Measurements from ENCODE around the gene TYMS. TPM values are rescaled to one million over a fixed set of nuclear protein-coding genes. Genes with fewer than 3 reads are reported as not detected.

Gene TYMS
- total RNA-seq, 1 experiment from 2014 or later = 339 TPM

GRCh38 chr18:693466-694187 is 36.2 kb downstream of the TYMS start:
- no peak for TF ChIP-seq EZH2 (IDR thresholded peaks at IDR 0.05; ENCODE audit: borderline replicate concordance, low read depth, low read length, poor library complexity, severe bottlenecking)
- TF ChIP-seq CTCF (conservative IDR thresholded peaks at IDR 0.05; ENCODE audit: low read depth, low read length) = no peak
- peaks cover 4% of the 10 kb centered on the region for H3K36me3 ChIP-seq (ENCODE audit: insufficient read depth, low read length, poor library complexity, severe bottlenecking)
- intact Hi-C loops (cut with micrococcal nuclease; ENCODE audit: unreplicated experiment) = no loop called here
- no peak overlapping the region for H3K4me3 ChIP-seq (ENCODE audit: low read depth, low read length, poor library complexity, severe bottlenecking)
- H3K27me3 ChIP-seq (replicated peaks; ENCODE audit: insufficient read depth, low read depth, low read length, poor library complexity) = no peaks in the 10 kb centered on the region
- BruUV-seq (replicated peaks) = no TSS peak
- no peaks in the 10 kb centered on the region for H3K9me3 ChIP-seq (ENCODE audit: low read depth, low read length, poor library complexity, severe bottlenecking)
- POLR2A ChIA-PET (ENCODE audit: low non-redundant PET) = no interaction called here
- no peak for DNase-seq (ENCODE audit: low spot score)
- CTCF ChIA-PET = no interaction called here
- no peak overlapping the region for H3K27ac ChIP-seq (ENCODE audit: low read depth, low read length, poor library complexity, severe bottlenecking)
- H3K4me1 ChIP-seq (ENCODE audit: insufficient read depth, low read length, poor library complexity, severe bottlenecking) = no peaks in the 10 kb centered on the region

- H3K27me3 ChIP-seq (replicated peaks; ENCODE audit: insufficient read depth, low read depth, low read length, poor library complexity) = no peaks in the 10 kb centered on the region
- no peak for DNase-seq (ENCODE audit: low spot score)
- no TSS peak for BruUV-seq (replicated peaks)
- POLR2A ChIA-PET (ENCODE audit: low non-redundant PET) = no interaction called here
- H3K4me1 ChIP-seq (ENCODE audit: insufficient read depth, low read length, poor library complexity, severe bottlenecking) = no peaks in the 10 kb centered on the region
- TF ChIP-seq EZH2 (IDR thresholded peaks at IDR 0.05; ENCODE audit: borderline replicate concordance, low read depth, low read length, poor library complexity, severe bottlenecking) (no peak), CTCF (conservative IDR thresholded peaks at IDR 0.05; ENCODE audit: low read depth, low read length) (no peak)
- CTCF ChIA-PET = no interaction called here
- no peak overlapping the region for H3K27ac ChIP-seq (ENCODE audit: low read depth, low read length, poor library complexity, severe bottlenecking)
- H3K9me3 ChIP-seq (ENCODE audit: low read depth, low read length, poor library complexity, severe bottlenecking) = no peaks in the 10 kb centered on the region
- peaks cover 4% of the 10 kb centered on the region for H3K36me3 ChIP-seq (ENCODE audit: insufficient read depth, low read length, poor library complexity, severe bottlenecking)
- intact Hi-C loops (cut with micrococcal nuclease; ENCODE audit: unreplicated experiment) = no loop called here
- H3K4me3 ChIP-seq (ENCODE audit: low read depth, low read length, poor library complexity, severe bottlenecking) = no peak overlapping the region
These were observed 39.6 kb downstream of the TYMS start for GRCh38 chr18:697012-697411.

- CTCF ChIA-PET = no interaction called here
- no peak for DNase-seq (ENCODE audit: low spot score)
- POLR2A ChIA-PET (ENCODE audit: low non-redundant PET) = no interaction called here
- no peaks in the 10 kb centered on the region for H3K4me1 ChIP-seq (ENCODE audit: insufficient read depth, low read length, poor library complexity, severe bottlenecking)
- TF ChIP-seq EZH2 (IDR thresholded peaks at IDR 0.05; ENCODE audit: borderline replicate concordance, low read depth, low read length, poor library complexity, severe bottlenecking) (no peak), CTCF (conservative IDR thresholded peaks at IDR 0.05; ENCODE audit: low read depth, low read length) (no peak)
- no TSS peak for BruUV-seq (replicated peaks)
- H3K36me3 ChIP-seq (ENCODE audit: insufficient read depth, low read length, poor library complexity, severe bottlenecking) = peaks cover 4% of the 10 kb centered on the region
- no peak overlapping the region for H3K4me3 ChIP-seq (ENCODE audit: low read depth, low read length, poor library complexity, severe bottlenecking)
- intact Hi-C loops (cut with micrococcal nuclease; ENCODE audit: unreplicated experiment) = no loop called here
- no peak overlapping the region for H3K27ac ChIP-seq (ENCODE audit: low read depth, low read length, poor library complexity, severe bottlenecking)
- no peaks in the 10 kb centered on the region for H3K27me3 ChIP-seq (replicated peaks; ENCODE audit: insufficient read depth, low read depth, low read length, poor library complexity)
- H3K9me3 ChIP-seq (ENCODE audit: low read depth, low read length, poor library complexity, severe bottlenecking) = no peaks in the 10 kb centered on the region
These were observed 40.3 kb downstream of the TYMS start for GRCh38 chr18:697800-698199.
